IMR-90 (cell line): ENCODE measurements around the gene PLPP4. TPM values are rescaled to one million over a fixed set of nuclear protein-coding genes. Genes with fewer than 3 reads are reported as not detected.

Experiments
- ATAC-seq: fragments of 200-7000 bp; cut with Tn5 transposase; 2 replicates; pipeline ENCODE4 v1.9.1; 2020; ENCODE audit warnings: low read depth, mild to moderate bottlenecking, moderate library complexity
- BruUV-seq: library from RNA; stranded (reverse); fragments of 400-500 nt; replicated peaks from 2 replicates; lab custom pipeline; 2021; lab: Mats Ljungman, UMichigan
- CTCF ChIA-PET: fragments of 300-600 bp; formaldehyde crosslinking; extraction: SDS; loops from one replicate; lab custom pipeline; 2021; ENCODE audit warnings: antibody characterized with exemption; lab: Yijun Ruan, JAX
- POLR2A ChIA-PET: fragments of 300-600 bp; sonication (Branson Sonifier 250); formaldehyde crosslinking; loops from one replicate; lab custom pipeline; 2022; ENCODE audit warnings: antibody characterized with exemption; ENCODE audit not compliant: unreplicated experiment; lab: Charles Lee
- DNase-seq: peaks from one replicate; pipeline ENCODE4 v3.0.0; 2013
- H2AFZ ChIP-seq: replicated peaks from 2 replicates; pipeline ENCODE3; 2013; ENCODE audit warnings: low read length, mild to moderate bottlenecking; ENCODE audit not compliant: poor library complexity
- H2AK5ac ChIP-seq: 2 replicates; pipeline ENCODE4 v1.6.1; 2013; ENCODE audit warnings: low read depth, low read length, inconsistent platforms
- H2AK9ac ChIP-seq: replicated peaks from 2 replicates; pipeline ENCODE3; 2013; ENCODE audit warnings: mild to moderate bottlenecking, low read depth, low read length, moderate library complexity; ENCODE audit not compliant: poor library complexity
- H2BK120ac ChIP-seq: 2 replicates; pipeline ENCODE4 v1.6.1; 2013; ENCODE audit warnings: low read depth, low read length, inconsistent platforms
- H2BK15ac ChIP-seq: 3 replicates; pipeline ENCODE4 v1.6.1; 2013; ENCODE audit warnings: low read depth, low read length, inconsistent platforms
- H2BK20ac ChIP-seq: 2 replicates; pipeline ENCODE4 v1.6.1; 2013; ENCODE audit warnings: low read depth, mild to moderate bottlenecking, inconsistent platforms, low read length, moderate library complexity
- H2BK5ac ChIP-seq: 2 replicates; pipeline ENCODE4 v1.6.1; 2013; ENCODE audit warnings: mild to moderate bottlenecking, low read depth, low read length, inconsistent platforms; ENCODE audit not compliant: poor library complexity, severe bottlenecking
- H3K14ac ChIP-seq: replicated peaks from 2 replicates; pipeline ENCODE4 v1.6.1; 2013; ENCODE audit warnings: low read depth, low read length, inconsistent platforms
- H3K18ac ChIP-seq: 2 replicates; pipeline ENCODE4 v1.6.1; 2013; ENCODE audit warnings: low read depth, low read length, control low read depth
- H3K23ac ChIP-seq: 2 replicates; pipeline ENCODE4 v1.6.1; 2013; ENCODE audit warnings: low read depth, low read length, inconsistent platforms
- H3K27ac ChIP-seq: 2 replicates; pipeline ENCODE4 v1.5.1; 2013; ENCODE audit warnings: mild to moderate bottlenecking, control low read depth, low read length; ENCODE audit not compliant: insufficient read depth
- H3K27me3 ChIP-seq: 2 replicates; pipeline ENCODE4 v1.6.1; 2013; ENCODE audit warnings: low read length; ENCODE audit not compliant: control insufficient read depth, insufficient read depth
- H3K36me3 ChIP-seq: 2 replicates; pipeline ENCODE4 v1.6.1; 2013; ENCODE audit warnings: low read length, mixed read lengths; ENCODE audit not compliant: control insufficient read depth, insufficient read depth
- H3K4ac ChIP-seq: 2 replicates; pipeline ENCODE4 v1.6.1; 2013; ENCODE audit warnings: low read depth, low read length, inconsistent platforms
- H3K4me1 ChIP-seq: 2 replicates; pipeline ENCODE4 v1.6.1; 2013; ENCODE audit warnings: low read length, mixed read lengths; ENCODE audit not compliant: control insufficient read depth, insufficient read depth
- H3K4me2 ChIP-seq: 2 replicates; pipeline ENCODE4 v1.6.1; 2013; ENCODE audit warnings: low read depth, mild to moderate bottlenecking, control low read depth, low read length, moderate library complexity
- H3K4me3 ChIP-seq: 2 replicates; pipeline ENCODE4 v1.5.1; 2013; ENCODE audit warnings: low read depth, mild to moderate bottlenecking, control low read depth, low read length, moderate library complexity; ENCODE audit not compliant: insufficient read depth
- H3K56ac ChIP-seq: 2 replicates; pipeline ENCODE4 v1.6.1; 2013; ENCODE audit warnings: low read length, inconsistent platforms; ENCODE audit not compliant: insufficient read depth; ENCODE audit errors: extremely low read depth
- H3K79me1 ChIP-seq, 2 experiments: 2 replicates each; pipeline ENCODE4 v1.6.1; 2013; ENCODE audit warnings: low read length in 2 of 2, inconsistent platforms in 1 of 2, low read depth in 1 of 2
- H3K9ac ChIP-seq: 2 replicates; pipeline ENCODE4 v1.6.1; 2013; ENCODE audit warnings: low read depth, low read length, control low read depth
- H3K9me1 ChIP-seq: 2 replicates; pipeline ENCODE4 v1.6.1; 2013; ENCODE audit warnings: low read length, inconsistent platforms; ENCODE audit not compliant: insufficient read depth
- H3K9me3 ChIP-seq: 2 replicates; pipeline ENCODE4 v1.6.1; 2013; ENCODE audit warnings: low read length; ENCODE audit not compliant: control insufficient read depth, insufficient read depth
- H4K20me1 ChIP-seq: 2 replicates; pipeline ENCODE4 v1.6.1; 2013; ENCODE audit warnings: low read length, inconsistent platforms; ENCODE audit not compliant: insufficient read depth
- H4K5ac ChIP-seq: 2 replicates; pipeline ENCODE4 v1.6.1; 2013; ENCODE audit warnings: mild to moderate bottlenecking, low read depth, low read length, control low read depth
- H4K8ac ChIP-seq, 2 experiments: 2 replicates each; pipeline ENCODE4 v1.6.1; 2013; ENCODE audit warnings: low read depth in 2 of 2, low read length in 2 of 2, control low read depth in 1 of 2, inconsistent platforms in 1 of 2
- H4K91ac ChIP-seq: 2 replicates; pipeline ENCODE4 v1.6.1; 2013; ENCODE audit warnings: low read depth, low read length, inconsistent platforms; ENCODE audit not compliant: insufficient read depth
- BHLHE40 ChIP-seq: fragments of 150-350 bp; IDR thresholded peaks from 2 replicates; pipeline ENCODE4 v1.6.1; 2016; ENCODE audit warnings: mild to moderate bottlenecking, low read depth, low read length
- CEBPB ChIP-seq: IDR thresholded peaks from 2 replicates; pipeline ENCODE4 v1.6.1; 2012; ENCODE audit warnings: low read depth, low read length, improper control_type of control experiment
- CHD1 ChIP-seq: IDR thresholded peaks from 2 replicates; pipeline ENCODE4 v1.6.1; 2012; ENCODE audit warnings: low read depth, low read length, improper control_type of control experiment
- FOS ChIP-seq: fragments of 150-350 bp; IDR thresholded peaks from 2 replicates; pipeline ENCODE4 v1.6.1; 2016; ENCODE audit warnings: low read depth, low read length
- MAFK ChIP-seq: IDR thresholded peaks from 2 replicates; pipeline ENCODE4 v1.6.1; 2012; ENCODE audit warnings: low read depth, low read length, improper control_type of control experiment
- MAZ ChIP-seq: IDR thresholded peaks from 2 replicates; pipeline ENCODE4 v1.6.1; 2012; ENCODE audit warnings: low read depth, mild to moderate bottlenecking, low read length, improper control_type of control experiment, moderate library complexity, borderline replicate concordance
- MXI1 ChIP-seq: IDR thresholded peaks from 2 replicates; pipeline ENCODE4 v1.6.1; 2012; ENCODE audit warnings: low read depth, mild to moderate bottlenecking, low read length, moderate library complexity, borderline replicate concordance
- NFE2L2 ChIP-seq: fragments of 150-350 bp; IDR thresholded peaks from 2 replicates; pipeline ENCODE4 v1.6.1; 2016; ENCODE audit warnings: low read depth, mild to moderate bottlenecking, low read length
- POLR2A ChIP-seq: IDR thresholded peaks from 2 replicates; pipeline ENCODE4 v1.6.1; 2012; ENCODE audit warnings: mild to moderate bottlenecking, low read depth, low read length
- RAD21 ChIP-seq: IDR thresholded peaks from 2 replicates; pipeline ENCODE4 v1.6.1; 2012; ENCODE audit warnings: low read length, improper control_type of control experiment
- RCOR1 ChIP-seq: IDR thresholded peaks from 2 replicates; pipeline ENCODE4 v1.6.1; 2012; ENCODE audit warnings: mild to moderate bottlenecking, low read length, improper control_type of control experiment; ENCODE audit not compliant: insufficient replicate concordance
- RFX5 ChIP-seq: IDR thresholded peaks from 2 replicates; pipeline ENCODE4 v1.8.0; 2012; ENCODE audit warnings: low read depth, mild to moderate bottlenecking, low read length, moderate library complexity
- SMC3 ChIP-seq: fragments of 150-350 bp; IDR thresholded peaks from 2 replicates; pipeline ENCODE4 v1.6.1; 2016; ENCODE audit warnings: low read depth, mild to moderate bottlenecking, antibody characterized with exemption, low read length, moderate library complexity
- WGBS, 2 experiments: methylation state at CpG; one replicate each; pipeline versions ENCODE4 v1.1.5 to v1.1.7; 2013; ENCODE audit warnings: missing lambda C conversion rate in 2 of 2; ENCODE audit not compliant: insufficient read length in 1 of 2; ENCODE audit errors: extremely low coverage in 2 of 2; 5-methylcytosine and 5-hydroxymethylcytosine counted together
- dilution Hi-C: fragments of 300-500 bp; cut with HindIII; formaldehyde crosslinking; loops from one replicate; pipeline ENCODE4 v1.14.3; 2018; ENCODE audit warnings: low sequenced_read_pairs; ENCODE audit not compliant: unreplicated experiment
- in situ Hi-C: fragments of 300-500 bp; cut with MboI; formaldehyde crosslinking; loops from 3 replicates; pipeline ENCODE4 v1.14.3; 2019; ENCODE audit warnings: low sequenced_read_pairs, inconsistent platforms, mixed read lengths
- intact Hi-C: fragments of 100-400 bp; cut with micrococcal nuclease; formaldehyde crosslinking; loops from 2 replicates; pipeline ENCODE4 v1.10.0; 2022
- polyA plus RNA-seq, 3 experiments: library from polyadenylated mRNA; depleted of rRNA; stranded (reverse); fragments of >200 nt; gene quantifications; 2 replicates each; pipeline ENCODE4 v1.2.3, GENCODE V29; 2012; ENCODE audit warnings: low replicate concordance in 1 of 3
- total RNA-seq: library from RNA; depleted of rRNA; stranded (reverse); fragments of >200 nt; gene quantifications from 2 replicates; pipeline ENCODE4 v1.2.3, GENCODE V29; 2012
- TF ChIP-seq, protein P1 (sequence below): fragments of 150-350 bp; IDR thresholded peaks from 2 replicates; pipeline ENCODE4 v1.6.1; 2017; ENCODE audit warnings: mild to moderate bottlenecking, antibody characterized with exemption, low read length, low read depth
- TF ChIP-seq, protein P2 (sequence below): fragments of 150-350 bp; IDR thresholded peaks from 2 replicates; pipeline ENCODE4 v1.6.1; 2016; ENCODE audit warnings: low read depth, mild to moderate bottlenecking, low read length, moderate library complexity, borderline replicate concordance
- TF ChIP-seq, protein P3 (sequence below): conservative IDR thresholded peaks from 2 replicates; pipeline ENCODE4 v1.5.1; 2012; ENCODE audit warnings: mild to moderate bottlenecking, low read depth, low read length, improper control_type of control experiment

PLPP4 gene
- total and polyA plus RNA-seq, 2 of the 4 experiments (the other 2 are of a cell fraction) = 0.18 to 0.60 TPM

DNA sequence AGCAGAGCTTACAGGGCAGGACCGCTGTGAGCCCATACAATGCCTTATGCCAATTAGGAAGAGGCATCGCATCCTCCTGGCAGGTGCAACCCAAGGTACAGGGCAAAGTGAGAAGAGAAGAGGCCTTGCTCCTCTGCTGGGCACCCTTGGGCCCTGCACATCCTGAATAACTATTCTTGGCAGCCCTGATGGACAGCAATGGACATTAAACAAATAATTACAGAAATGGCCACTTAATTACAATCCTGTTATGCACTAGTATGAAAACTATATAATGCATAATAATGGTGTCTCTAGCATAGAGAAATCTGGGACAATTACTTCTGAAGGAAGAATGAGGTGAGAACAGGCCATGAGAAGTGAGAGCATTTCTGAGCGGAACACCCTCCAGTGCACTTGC is 83.5 kb downstream of the PLPP4 start:
- Histone ChIP-seq H4K91ac (no peak overlapping the region), H4K5ac (no peak overlapping the region), H2AK5ac (no peak overlapping the region), H2BK15ac (no peak overlapping the region), H4K8ac (no peak overlapping the region), H3K36me3 (no peaks in the 10 kb centered on the region), H3K18ac (no peak overlapping the region), H3K23ac (no peak overlapping the region), H3K9ac (no peak overlapping the region), H3K9me1 (no peaks in the 10 kb centered on the region), H3K4me1 (no peaks in the 10 kb centered on the region), H2BK120ac (no peak overlapping the region), H3K27ac (no peak overlapping the region), H2BK5ac (no peak overlapping the region), H3K79me1 (no peaks in the 10 kb centered on the region), H4K20me1 (no peaks in the 10 kb centered on the region), H2BK20ac (no peak overlapping the region), H2AK9ac (no peak overlapping the region), H3K4me3 (no peak overlapping the region), H3K4ac (no peak overlapping the region), H3K4me2 (no peak overlapping the region), H3K27me3 (no peaks in the 10 kb centered on the region), H3K14ac (no peak overlapping the region), H2AFZ (no peak overlapping the region), H3K9me3 (peaks cover 18% of the 10 kb centered on the region; the same call in 1 of the 2 replicates), H3K56ac (no peak overlapping the region)
- intact Hi-C loops (no loop called here), in situ Hi-C loops (no loop called here), dilution Hi-C loops (no loop called here)
- DNase-seq (no peak), ATAC-seq (no peak)
- ChIA-PET POLR2A (no interaction called here), CTCF (no interaction called here)
- TF ChIP-seq MAZ = no peak
- TF ChIP-seq RCOR1 = no peak
- TF ChIP-seq RFX5 = no peak
- no peak for TF ChIP-seq MXI1
- no peak for TF ChIP-seq POLR2A
- no peak for TF ChIP-seq CHD1
- no peak for TF ChIP-seq CEBPB
- TF ChIP-seq, protein P1, sequence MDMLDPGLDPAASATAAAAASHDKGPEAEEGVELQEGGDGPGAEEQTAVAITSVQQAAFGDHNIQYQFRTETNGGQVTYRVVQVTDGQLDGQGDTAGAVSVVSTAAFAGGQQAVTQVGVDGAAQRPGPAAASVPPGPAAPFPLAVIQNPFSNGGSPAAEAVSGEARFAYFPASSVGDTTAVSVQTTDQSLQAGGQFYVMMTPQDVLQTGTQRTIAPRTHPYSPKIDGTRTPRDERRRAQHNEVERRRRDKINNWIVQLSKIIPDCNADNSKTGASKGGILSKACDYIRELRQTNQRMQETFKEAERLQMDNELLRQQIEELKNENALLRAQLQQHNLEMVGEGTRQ = no peak
- TF ChIP-seq, protein P2, sequence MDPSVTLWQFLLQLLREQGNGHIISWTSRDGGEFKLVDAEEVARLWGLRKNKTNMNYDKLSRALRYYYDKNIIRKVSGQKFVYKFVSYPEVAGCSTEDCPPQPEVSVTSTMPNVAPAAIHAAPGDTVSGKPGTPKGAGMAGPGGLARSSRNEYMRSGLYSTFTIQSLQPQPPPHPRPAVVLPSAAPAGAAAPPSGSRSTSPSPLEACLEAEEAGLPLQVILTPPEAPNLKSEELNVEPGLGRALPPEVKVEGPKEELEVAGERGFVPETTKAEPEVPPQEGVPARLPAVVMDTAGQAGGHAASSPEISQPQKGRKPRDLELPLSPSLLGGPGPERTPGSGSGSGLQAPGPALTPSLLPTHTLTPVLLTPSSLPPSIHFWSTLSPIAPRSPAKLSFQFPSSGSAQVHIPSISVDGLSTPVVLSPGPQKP = no peak
- TF ChIP-seq, protein P3, sequence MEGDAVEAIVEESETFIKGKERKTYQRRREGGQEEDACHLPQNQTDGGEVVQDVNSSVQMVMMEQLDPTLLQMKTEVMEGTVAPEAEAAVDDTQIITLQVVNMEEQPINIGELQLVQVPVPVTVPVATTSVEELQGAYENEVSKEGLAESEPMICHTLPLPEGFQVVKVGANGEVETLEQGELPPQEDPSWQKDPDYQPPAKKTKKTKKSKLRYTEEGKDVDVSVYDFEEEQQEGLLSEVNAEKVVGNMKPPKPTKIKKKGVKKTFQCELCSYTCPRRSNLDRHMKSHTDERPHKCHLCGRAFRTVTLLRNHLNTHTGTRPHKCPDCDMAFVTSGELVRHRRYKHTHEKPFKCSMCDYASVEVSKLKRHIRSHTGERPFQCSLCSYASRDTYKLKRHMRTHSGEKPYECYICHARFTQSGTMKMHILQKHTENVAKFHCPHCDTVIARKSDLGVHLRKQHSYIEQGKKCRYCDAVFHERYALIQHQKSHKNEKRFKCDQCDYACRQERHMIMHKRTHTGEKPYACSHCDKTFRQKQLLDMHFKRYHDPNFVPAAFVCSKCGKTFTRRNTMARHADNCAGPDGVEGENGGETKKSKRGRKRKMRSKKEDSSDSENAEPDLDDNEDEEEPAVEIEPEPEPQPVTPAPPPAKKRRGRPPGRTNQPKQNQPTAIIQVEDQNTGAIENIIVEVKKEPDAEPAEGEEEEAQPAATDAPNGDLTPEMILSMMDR = no peak
- no peak for TF ChIP-seq BHLHE40
- TF ChIP-seq MAFK = no peak
- no peak for TF ChIP-seq SMC3
- no peak for TF ChIP-seq RAD21
- TF ChIP-seq NFE2L2 = no peak
- TF ChIP-seq FOS = no peak
- BruUV-seq = no TSS peak
- WGBS, 2 experiments = no CpG with 5 or more reads among the region's 3 CpGs
